Measurements from ENCODE around the gene CNKSR1.
A peak's percentile ranks its signal among the peaks of the same experiment; 100 is the strongest.
"Not testable (repeated sequence)": the region's sequence is repeated elsewhere in the genome, so short reads cannot be mapped to it uniquely, and the experiment has no call there.

Gene CNKSR1

DNA sequence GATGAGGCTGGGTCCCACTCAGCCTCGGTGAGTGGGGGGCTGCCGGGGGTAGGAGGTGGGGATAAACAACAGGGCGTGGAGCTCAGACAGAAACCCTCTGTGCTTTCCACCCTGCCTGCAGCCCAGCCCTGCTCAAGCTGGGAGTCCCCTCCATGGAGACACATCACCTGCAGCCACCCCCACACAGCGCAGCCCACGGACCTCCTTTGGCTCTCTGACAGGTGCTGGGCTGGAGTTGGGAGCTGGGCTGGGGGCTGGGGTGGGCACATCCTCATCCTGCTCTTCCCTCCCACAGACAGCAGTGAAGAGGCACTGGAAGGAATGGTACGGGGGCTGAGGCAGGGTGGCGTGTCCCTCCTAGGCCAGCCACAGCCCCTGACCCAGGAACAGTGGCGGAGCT lies 11.2 kb downstream of the CNKSR1 start:
- no peak for DNase-seq

DNA sequence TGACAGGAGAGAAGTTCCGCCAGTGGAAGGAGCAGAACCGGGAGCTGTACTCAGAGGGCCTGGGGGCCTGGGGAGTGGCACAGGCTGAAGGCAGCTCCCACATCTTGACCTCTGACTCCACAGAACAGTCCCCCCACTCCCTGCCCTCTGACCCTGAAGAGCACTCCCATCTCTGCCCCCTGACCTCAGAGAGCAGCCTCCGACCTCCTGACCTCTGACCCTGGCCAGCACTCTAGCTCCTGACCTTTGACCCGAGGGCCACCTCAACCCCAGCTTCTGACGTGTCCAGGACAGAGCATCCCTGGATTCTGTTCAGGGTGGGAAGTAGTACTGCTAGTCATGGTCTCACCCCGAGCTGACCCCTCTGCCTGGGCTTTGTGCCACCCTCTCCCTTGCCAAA lies 12.0 kb downstream of the CNKSR1 start:
- no peak for DNase-seq

DNA sequence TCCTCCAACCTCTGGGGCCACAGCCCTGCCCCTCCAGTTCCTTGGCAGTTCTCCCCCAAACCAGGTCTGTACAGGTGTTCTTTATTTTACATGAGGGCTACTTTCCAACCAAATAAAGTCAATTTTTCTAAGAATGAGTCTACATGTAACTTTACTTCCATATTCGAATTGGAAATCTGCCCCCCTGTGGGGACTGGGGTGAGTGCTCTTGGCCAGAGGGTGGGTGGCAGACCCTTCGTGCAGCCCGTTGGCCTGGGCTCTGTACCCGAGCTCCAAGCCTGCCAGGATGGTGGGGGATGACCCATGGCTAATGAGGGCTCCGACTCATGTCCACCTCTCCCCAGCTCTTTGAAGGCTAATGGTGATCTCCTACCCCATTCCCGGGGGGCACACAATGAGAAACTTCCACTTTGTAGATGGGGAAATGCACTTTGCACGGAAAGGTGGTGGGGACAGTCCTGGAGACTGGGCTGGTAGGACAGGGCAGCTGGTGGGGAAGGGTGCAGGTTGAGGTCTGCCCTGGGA lies 12.5 kb downstream of the CNKSR1 start:
- DNase-seq = no peak

DNA sequence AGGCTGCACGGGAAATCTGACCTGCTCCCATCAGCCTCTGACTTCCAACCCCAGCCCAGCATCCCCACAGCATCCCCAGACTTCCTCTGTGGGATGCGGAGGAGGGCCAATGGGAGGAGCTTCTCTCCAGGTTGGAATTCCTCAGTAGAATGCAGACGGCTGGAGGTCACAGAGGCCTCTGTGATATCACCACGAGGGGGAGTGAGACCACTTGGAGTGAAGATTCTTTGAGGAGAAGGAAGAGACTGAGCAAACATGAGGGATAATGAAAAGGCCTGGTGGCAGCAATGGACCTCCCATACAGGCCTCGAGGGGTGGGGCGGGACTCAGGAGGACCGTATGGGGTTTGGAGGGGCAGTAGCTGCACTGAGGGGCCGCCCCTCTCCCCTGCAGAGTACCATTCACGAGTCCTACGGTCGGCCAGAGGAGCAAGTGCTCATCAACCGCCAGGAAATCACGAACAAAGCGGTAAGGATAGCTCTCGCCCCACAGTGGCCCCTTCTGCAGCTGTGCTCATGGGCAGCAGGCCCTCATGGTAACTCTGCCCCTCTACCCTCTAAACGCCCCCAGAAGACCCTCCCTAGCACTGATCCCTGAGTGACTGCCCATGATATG lies 13.2 kb downstream of the CNKSR1 start, which contains the start of gene CATSPER4:
Gene CATSPER4 (plus strand): TSS at position 230 of the 615 bp plus-strand sequence. CDS start 26 bp downstream, at position 256.
- no peak for DNase-seq

DNA sequence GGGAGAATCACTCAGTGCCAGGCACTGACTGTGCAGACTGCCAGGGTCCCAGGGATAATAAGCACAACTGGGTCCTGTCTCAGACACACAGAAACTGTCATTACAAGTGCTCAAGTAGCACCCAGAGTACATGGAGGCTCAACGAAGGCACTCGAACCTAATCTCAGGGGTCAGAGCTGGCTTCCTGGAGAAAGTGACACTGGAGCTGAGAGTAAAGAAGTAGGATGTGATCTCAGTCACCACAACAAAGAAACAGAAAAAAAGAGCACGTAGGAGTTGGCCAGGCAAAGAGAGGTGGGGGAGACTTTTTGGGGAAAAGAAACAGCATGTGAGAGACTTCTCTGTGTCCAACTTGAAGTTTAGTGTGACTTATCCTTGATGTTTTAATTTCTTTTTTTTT lies 14.4 kb downstream of the CNKSR1 start:
- DNase-seq = no peak

DNA sequence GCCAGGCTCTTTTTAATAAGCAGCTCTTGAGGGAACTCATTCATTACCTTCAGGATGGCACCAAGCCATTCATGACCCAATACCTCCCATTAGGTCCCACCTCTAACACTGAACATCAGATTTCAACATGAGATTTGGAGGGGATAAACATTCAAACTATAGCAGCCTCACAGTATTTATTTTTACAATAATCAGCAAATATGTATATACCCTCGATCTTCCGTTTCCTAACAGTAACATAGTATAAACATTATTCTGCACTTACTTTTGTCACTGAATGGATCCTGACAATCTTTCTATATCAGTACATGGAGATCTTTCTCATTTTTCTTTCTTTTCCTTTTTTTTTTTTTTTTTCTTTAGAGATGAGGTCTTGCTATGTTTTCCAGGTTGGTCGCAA lies 18.5 kb downstream of the CNKSR1 start:
- DNase-seq = no peak

DNA sequence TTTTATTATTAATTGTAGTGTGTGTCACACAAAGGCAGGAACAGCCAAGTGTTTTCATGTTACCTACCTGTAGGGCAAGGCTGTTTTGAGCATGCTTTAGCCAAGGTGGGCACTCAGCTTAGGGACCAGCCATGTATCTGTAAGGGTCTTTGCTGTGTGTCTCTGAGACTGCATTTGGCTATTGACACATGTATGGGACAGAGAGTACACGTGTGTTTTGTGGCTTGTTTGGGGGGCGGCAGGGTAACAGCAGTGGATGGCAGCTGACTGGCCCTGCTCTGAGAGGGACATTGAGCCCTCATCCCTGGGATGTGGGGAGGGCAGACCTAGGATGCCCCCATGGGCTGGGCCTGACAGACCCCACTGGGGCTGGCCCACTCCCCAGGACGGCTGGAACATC lies 20.0 kb downstream of the CNKSR1 start:
- no peak for DNase-seq

DNA sequence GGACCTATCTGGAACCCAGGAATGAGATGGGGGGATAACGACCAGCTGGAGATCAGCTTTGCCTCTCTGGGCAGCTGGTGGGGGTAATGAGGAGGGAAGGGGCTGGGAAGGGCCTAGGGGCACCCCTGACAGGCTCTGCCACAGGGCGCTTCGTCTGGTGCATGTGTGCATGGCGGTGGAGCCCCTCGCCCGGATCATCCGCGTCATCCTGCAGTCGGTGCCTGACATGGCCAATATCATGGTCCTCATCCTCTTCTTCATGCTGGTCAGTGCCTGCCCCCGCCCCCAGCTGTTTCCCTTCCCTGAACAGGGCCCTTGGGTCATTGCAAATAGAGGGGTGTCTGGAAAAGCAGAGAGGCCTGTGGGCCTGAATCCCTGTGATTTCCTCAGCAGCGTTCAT lies 20.5 kb downstream of the CNKSR1 start:
- no peak for DNase-seq

DNA sequence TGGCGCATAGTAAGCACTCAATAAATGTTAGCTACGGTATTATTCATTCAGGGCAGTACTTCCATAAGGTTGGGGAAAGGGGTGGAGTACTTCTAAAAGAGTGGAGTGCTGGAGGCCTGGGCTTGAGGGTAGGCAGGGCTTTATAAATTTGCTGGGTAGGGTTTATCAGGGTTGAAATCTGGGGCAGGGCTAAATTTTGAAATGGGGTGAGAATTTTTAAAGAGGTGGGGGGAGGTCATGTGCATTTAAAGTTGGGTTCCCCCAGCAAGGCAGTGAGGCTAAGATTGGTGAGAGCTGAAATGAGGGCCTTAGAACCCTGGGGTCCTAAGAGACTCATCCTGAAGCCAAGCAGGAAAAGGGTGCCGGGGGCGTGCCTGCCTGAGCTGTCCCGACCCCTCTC lies 23.1 kb downstream of the CNKSR1 start:
- no peak for DNase-seq

DNA sequence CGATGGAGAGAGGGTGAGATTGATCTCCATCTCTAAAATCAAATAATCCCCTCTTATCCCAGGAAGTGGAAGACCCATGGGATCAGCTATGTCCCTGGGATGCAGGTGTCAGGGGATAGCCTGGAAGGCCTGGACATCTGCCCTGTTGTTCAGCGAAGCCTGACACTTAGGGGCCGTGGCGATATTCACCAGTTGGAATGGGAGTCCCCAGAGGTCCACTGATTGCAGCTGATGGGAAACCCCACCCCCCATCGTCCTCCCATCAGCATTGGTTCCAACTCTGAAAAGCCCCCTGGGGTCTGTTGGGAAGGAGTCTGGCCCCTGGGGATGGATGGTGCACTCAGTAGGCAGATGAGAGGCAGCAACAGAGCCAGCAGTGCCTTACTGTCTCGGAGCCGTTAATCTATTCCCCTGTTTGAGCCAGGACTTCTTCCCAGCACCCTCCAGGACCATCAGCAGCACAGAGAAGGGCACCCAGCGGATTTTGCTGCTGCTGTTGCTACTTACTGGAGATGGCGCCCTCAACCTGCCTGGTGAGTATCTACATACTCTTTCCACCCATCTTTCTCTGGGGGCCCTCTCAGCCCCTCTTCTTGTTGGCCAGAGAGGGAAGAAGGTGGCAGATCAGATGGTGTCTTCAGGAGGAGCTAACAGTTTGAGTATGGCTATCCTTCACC lies 26.5 kb downstream of the CNKSR1 start:
- no peak for DNase-seq

DNA sequence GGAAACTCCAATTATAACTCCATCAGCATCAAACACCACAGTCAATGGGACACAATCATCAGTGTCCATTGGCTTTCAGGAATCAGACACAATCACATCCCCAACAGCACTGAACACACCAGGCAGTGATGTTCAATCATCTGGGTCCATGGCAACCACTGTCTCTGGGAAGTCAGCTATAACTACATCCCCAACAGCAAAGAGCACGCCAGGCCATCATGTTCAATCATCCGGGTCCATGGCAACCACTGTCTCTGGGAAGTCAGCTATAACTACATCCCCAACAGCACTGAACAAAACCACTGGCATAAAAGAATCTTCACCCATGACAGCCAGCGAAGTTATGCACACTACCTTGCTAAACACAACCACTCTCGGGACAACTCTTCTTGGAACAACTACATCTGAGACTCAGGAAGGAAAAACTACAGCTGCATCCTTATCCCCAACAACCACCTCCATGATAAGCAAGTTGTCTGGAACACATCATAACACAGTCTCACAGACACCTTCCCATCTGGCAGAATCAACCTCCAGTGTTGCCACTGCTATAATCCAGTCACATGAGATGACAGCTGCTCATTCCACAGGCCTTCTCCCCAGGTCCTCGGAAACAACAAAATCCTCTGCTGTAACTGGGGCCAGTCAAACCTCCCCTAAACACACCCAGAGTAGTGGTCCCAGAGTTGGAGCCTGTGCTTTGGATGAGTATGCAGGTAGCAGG lies 33.0 kb downstream of the CNKSR1 start:
- no peak for DNase-seq

DNA sequence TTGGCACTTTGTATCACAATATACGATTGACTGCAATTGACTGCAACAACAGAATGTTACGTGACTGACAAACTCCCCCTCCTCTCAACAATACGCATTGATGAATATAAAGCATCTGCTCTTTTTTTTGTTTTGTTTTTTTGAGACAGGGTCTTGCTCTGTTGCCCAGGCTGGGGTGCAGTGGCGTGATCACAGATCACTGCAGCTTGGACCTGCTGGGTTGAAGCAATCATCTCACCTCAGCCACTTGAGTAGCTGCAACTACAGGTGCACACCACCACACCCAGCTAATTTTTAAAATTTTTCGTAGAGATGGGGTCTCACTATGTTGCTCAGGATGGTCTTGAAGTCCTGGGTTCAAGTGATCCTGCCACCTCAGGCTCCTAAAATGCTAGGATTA lies 35.4 kb downstream of the CNKSR1 start:
- DNase-seq = no peak

DNA sequence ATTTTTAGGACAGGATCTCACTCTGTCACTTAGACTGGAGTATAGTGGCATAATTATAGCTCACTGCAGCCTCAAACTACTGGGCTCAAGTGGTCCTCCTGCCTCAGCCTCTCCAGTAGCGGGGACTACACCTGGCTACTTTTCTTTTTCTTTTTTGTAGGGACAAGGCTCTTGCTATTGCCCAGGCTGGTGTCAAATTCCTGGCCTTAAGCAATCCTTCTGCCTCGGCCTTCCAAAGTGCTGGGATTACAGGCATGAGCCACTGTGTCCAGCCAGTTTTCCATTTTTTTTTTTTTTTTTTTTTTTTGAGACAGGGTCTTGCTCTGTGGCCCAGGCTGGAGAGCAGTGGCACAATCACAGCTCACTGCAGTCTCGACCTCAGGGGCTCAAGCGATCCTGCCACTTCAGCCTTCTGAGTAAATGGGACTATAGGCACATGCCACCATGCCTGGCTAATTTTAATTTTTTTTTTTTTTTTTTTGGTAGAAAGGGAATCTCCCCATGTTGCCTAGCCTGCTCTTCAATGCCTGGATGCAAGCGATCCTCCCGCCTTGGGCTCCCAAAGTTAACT lies 36.1 kb downstream of the CNKSR1 start:
- no peak for DNase-seq

DNA sequence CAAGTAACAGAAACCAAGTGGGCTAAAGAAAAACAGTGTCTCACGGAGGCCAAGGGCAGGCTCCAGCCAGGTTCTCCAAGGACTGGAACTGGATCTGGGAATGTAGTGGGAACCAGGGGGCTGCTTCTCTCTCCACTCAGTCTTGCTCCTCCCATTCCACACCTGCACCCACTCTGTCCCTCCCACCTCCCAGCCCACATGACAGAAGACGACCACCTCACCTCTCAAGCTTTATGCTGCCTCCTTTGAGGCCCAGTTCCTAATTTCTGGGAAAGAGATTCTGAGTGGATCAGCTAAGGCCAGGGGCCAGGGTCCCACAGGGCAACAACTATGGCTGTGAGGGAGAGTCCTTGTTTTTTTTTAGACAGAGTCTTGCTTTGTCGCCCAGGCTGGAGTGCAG lies 38.0 kb downstream of the CNKSR1 start:
- DNase-seq = no peak

DNA sequence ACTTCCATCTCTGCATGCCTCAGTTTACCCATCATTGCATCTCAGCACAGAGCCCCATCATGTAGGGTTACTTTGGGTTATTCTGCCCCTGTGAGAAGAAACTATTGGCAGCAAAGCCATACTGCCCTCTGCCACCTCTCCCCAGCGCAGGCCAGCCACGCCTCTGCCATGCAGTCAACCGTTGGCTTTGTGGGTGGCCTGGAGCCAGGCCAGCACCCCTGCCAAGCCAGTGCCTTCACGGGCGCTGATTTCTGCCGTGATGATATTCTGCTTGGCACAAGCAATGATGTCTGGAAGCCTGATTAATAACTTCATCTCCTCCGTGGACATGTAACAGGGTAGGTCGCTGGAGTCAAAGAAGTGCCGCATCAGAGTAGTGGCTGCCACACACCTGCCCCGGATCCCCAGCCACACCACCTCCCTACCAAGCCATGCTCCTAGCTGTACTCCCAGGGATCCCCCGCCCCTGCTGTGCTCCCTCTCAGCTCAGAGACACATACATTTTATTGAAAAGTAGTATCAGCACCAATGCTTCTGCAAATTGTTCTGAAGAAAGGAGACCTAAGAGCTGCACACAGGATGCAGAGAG lies 41.7 kb downstream of the CNKSR1 start:
- DNase-seq = no peak

DNA sequence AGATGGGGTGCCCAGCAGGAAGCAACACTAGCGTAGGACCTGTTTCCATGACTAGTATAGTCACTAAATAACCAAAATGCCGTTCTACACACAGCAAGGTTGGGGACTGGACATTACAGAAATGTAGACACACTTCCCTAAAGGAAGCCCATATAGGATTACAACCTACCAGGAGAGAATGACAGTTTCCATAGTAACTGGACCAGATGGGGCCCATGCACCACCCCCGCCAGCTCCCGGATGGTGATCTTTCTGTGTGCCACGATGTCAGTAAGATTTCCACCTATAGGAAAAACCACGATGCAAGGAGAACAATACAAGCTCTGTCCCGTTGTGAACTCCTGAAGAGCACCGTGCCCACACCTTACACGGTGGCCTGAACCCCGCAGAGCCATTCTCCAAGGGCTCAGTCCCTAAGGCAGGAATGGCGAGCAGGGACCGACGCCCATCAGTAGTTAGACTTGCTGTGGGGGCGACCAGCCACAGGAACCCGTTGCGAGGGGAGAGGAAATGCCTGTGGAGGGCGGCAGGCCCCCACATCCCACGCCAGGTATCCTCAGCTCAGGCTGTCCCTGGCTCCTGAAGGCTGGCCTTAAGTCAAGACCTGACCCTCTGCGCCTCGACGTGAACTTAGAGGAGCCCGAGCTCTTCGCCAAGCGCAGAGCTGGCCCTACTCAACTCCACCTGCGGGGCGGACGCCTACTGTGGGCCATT lies 43.1 kb downstream of the CNKSR1 start:
- no peak for DNase-seq

DNA sequence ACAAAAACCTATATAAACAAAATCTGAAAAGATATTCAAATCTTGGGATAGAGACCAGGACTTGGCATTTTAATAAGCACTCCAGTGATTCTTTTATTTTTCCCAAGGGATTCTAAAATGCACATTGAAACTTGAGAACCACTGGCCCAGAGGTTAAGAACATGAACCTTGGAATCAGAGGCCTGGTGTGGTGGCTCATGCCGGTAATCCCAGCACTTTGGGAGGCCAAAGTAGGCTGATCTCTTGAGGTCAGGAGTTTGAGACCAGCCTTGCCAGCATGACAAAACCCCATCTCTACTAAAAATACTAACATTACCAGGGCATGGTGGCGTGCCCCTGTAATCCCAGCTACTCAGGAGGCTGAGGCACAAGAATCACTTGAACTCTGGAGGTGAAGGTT lies 43.8 kb downstream of the CNKSR1 start:
- no peak for DNase-seq

DNA sequence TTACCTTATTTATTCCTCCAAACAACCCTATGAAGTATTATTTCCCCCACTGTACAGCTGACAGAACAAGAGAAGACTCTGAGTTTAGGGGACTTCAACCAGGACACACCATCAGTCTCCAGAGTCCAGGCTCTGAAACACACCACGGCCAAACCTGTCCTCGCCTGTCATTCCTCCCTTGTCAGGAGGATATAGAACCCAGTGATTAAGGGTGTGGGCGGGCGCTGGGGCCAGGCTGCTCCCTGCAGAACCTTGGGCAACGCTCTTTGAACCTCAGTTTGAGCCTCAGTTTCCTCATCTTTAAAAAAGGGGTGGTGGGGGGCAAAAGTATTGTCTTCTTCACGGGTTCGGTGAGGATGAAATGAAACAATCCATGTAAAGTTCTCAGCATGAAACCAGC lies 47.3 kb downstream of the CNKSR1 start:
- DNase-seq = no peak

DNA sequence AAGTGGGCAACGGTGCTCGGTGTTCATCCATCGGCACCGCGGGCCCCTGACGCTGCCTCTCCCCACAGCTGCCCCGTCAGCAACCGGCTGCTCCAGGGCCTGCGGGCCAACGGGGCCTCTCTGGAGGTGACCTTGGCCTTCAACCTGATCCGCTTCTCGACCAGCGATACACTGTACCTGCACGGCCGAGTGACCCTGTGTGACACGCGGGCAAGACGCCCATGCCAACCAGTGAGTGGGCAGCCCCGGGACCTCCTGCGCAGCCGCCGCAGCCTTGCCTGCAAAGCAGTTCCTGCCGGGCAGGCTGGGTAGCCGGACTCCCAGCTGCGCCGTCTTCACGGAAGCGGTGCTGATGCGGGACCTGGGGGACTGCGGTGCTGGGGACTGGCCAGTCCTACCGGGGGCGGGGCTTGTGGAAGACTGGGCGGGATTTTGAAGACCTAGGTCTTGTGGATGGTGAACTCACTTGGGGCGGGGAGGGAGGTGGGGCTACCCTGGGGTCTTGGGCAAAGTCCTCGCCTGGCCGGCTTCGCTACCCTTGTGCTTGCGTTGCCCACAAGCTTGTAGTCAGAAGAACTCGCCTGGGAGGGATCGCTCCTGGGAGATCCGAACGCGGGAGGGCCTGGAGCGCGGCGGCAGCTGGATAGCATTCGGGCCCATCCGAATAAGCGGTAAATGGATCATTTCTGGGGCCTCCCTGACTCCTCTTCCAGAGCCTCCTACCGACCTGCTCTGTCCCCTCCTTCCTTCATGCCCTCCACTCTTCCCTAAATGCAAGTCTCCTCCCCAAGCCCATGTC lies 47.9 kb downstream of the CNKSR1 start:
- peak; percentile 3 for DNase-seq

DNA sequence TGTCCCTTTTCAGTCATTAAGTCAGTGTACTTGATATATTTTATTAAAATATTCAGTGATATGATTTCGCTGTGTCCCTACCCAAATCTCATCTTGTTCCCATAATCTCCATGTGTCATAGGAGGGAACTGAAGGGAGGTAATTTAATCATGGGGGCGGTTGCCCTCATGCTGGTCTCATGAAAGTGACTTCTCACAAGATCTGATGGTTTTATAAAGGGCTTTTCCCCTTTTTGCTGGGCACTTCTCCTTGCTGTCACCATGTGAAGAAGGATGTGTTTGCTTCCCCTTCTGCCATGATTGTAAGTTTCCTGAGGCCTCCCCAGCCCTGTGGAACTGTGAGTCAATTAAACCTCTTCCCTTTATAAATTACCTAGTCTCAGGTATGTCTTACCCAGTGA lies 53.4 kb downstream of the CNKSR1 start:
- not testable (repeated sequence) for DNase-seq

DNA sequence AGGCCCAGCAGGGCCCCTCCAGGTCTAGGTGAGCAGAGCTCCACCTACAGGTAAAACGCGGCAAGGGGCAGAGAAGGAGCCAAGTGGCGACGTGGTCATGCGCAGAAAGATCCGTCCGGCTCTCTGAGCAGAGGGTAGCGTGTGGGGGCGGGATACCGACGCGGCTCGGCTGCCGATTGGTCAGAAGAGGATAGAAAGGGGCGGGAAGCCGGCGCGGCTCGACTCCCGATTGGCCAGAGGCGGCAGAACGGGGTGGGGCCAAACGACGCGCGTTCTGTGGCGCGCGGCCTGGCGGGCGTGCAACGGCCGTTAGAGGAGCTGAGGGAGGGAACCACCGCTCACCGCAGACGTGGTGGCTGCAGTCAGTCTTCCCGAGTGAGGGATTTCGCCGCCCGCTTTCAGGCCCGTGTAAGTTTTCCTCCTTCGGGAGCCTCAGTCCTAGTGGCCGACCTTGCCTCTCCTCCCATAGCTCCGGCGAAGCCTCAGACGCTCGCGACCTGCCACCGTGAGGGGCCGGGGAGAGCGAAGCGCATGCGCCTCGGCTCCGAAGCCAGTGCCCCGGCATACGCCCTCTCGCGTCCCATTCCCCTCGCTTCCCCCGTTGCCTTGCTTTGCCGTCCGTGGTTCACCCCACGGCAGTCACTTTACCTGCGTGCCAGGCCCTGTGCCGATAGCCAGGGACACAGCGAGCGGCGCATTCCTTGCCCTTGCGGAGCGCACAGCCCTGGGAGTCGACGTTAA lies 56.8 kb downstream of the CNKSR1 start, which contains the start of gene CEP85:
Gene CEP85 (plus strand): TSS at position 298 of the 741 bp plus-strand sequence. CDS start 5,584 bp downstream, outside the sequence.
- DNase-seq = peak; percentile 96
